IMR-90 (cell line): ENCODE results near the gene GLIS1. TPM values are rescaled to one million over a fixed set of nuclear protein-coding genes. Genes with fewer than 3 reads are reported as not detected.
A peak's percentile ranks its signal among the peaks of the same experiment; 100 is the strongest.

ENCODE experiments used
- ATAC-seq: fragments of 200-7000 bp; cut with Tn5 transposase; 2 replicates; pipeline ENCODE4 v1.9.1; 2020; ENCODE audit warnings: low read depth, mild to moderate bottlenecking, moderate library complexity
- BruUV-seq: library from RNA; stranded (reverse); fragments of 400-500 nt; replicated peaks from 2 replicates; lab custom pipeline; 2021; lab: Mats Ljungman, UMichigan
- CTCF ChIA-PET: fragments of 300-600 bp; formaldehyde crosslinking; extraction: SDS; loops from one replicate; lab custom pipeline; 2021; ENCODE audit warnings: antibody characterized with exemption; lab: Yijun Ruan, JAX
- POLR2A ChIA-PET: fragments of 300-600 bp; sonication (Branson Sonifier 250); formaldehyde crosslinking; loops from one replicate; lab custom pipeline; 2022; ENCODE audit warnings: antibody characterized with exemption; ENCODE audit not compliant: unreplicated experiment; lab: Charles Lee
- DNase-seq: peaks from one replicate; pipeline ENCODE4 v3.0.0; 2013
- H2AFZ ChIP-seq: replicated peaks from 2 replicates; pipeline ENCODE3; 2013; ENCODE audit warnings: low read length, mild to moderate bottlenecking; ENCODE audit not compliant: poor library complexity
- H2AK5ac ChIP-seq: 2 replicates; pipeline ENCODE4 v1.6.1; 2013; ENCODE audit warnings: low read depth, low read length, inconsistent platforms
- H2AK9ac ChIP-seq: replicated peaks from 2 replicates; pipeline ENCODE3; 2013; ENCODE audit warnings: mild to moderate bottlenecking, low read depth, low read length, moderate library complexity; ENCODE audit not compliant: poor library complexity
- H2BK120ac ChIP-seq: 2 replicates; pipeline ENCODE4 v1.6.1; 2013; ENCODE audit warnings: low read depth, low read length, inconsistent platforms
- H2BK15ac ChIP-seq: 3 replicates; pipeline ENCODE4 v1.6.1; 2013; ENCODE audit warnings: low read depth, low read length, inconsistent platforms
- H2BK20ac ChIP-seq: 2 replicates; pipeline ENCODE4 v1.6.1; 2013; ENCODE audit warnings: low read depth, mild to moderate bottlenecking, inconsistent platforms, low read length, moderate library complexity
- H2BK5ac ChIP-seq: 2 replicates; pipeline ENCODE4 v1.6.1; 2013; ENCODE audit warnings: mild to moderate bottlenecking, low read depth, low read length, inconsistent platforms; ENCODE audit not compliant: poor library complexity, severe bottlenecking
- H3K14ac ChIP-seq: replicated peaks from 2 replicates; pipeline ENCODE4 v1.6.1; 2013; ENCODE audit warnings: low read depth, low read length, inconsistent platforms
- H3K18ac ChIP-seq: 2 replicates; pipeline ENCODE4 v1.6.1; 2013; ENCODE audit warnings: low read depth, low read length, control low read depth
- H3K23ac ChIP-seq: 2 replicates; pipeline ENCODE4 v1.6.1; 2013; ENCODE audit warnings: low read depth, low read length, inconsistent platforms
- H3K27ac ChIP-seq: 2 replicates; pipeline ENCODE4 v1.5.1; 2013; ENCODE audit warnings: mild to moderate bottlenecking, control low read depth, low read length; ENCODE audit not compliant: insufficient read depth
- H3K27me3 ChIP-seq: 2 replicates; pipeline ENCODE4 v1.6.1; 2013; ENCODE audit warnings: low read length; ENCODE audit not compliant: control insufficient read depth, insufficient read depth
- H3K36me3 ChIP-seq: 2 replicates; pipeline ENCODE4 v1.6.1; 2013; ENCODE audit warnings: low read length, mixed read lengths; ENCODE audit not compliant: control insufficient read depth, insufficient read depth
- H3K4ac ChIP-seq: 2 replicates; pipeline ENCODE4 v1.6.1; 2013; ENCODE audit warnings: low read depth, low read length, inconsistent platforms
- H3K4me1 ChIP-seq: 2 replicates; pipeline ENCODE4 v1.6.1; 2013; ENCODE audit warnings: low read length, mixed read lengths; ENCODE audit not compliant: control insufficient read depth, insufficient read depth
- H3K4me2 ChIP-seq: 2 replicates; pipeline ENCODE4 v1.6.1; 2013; ENCODE audit warnings: low read depth, mild to moderate bottlenecking, control low read depth, low read length, moderate library complexity
- H3K4me3 ChIP-seq: 2 replicates; pipeline ENCODE4 v1.5.1; 2013; ENCODE audit warnings: low read depth, mild to moderate bottlenecking, control low read depth, low read length, moderate library complexity; ENCODE audit not compliant: insufficient read depth
- H3K56ac ChIP-seq: 2 replicates; pipeline ENCODE4 v1.6.1; 2013; ENCODE audit warnings: low read length, inconsistent platforms; ENCODE audit not compliant: insufficient read depth; ENCODE audit errors: extremely low read depth
- H3K79me1 ChIP-seq, 2 experiments: 2 replicates each; pipeline ENCODE4 v1.6.1; 2013; ENCODE audit warnings: low read length in 2 of 2, inconsistent platforms in 1 of 2, low read depth in 1 of 2
- H3K9ac ChIP-seq: 2 replicates; pipeline ENCODE4 v1.6.1; 2013; ENCODE audit warnings: low read depth, low read length, control low read depth
- H3K9me1 ChIP-seq: 2 replicates; pipeline ENCODE4 v1.6.1; 2013; ENCODE audit warnings: low read length, inconsistent platforms; ENCODE audit not compliant: insufficient read depth
- H3K9me3 ChIP-seq: 2 replicates; pipeline ENCODE4 v1.6.1; 2013; ENCODE audit warnings: low read length; ENCODE audit not compliant: control insufficient read depth, insufficient read depth
- H4K20me1 ChIP-seq: 2 replicates; pipeline ENCODE4 v1.6.1; 2013; ENCODE audit warnings: low read length, inconsistent platforms; ENCODE audit not compliant: insufficient read depth
- H4K5ac ChIP-seq: 2 replicates; pipeline ENCODE4 v1.6.1; 2013; ENCODE audit warnings: mild to moderate bottlenecking, low read depth, low read length, control low read depth
- H4K8ac ChIP-seq, 2 experiments: 2 replicates each; pipeline ENCODE4 v1.6.1; 2013; ENCODE audit warnings: low read depth in 2 of 2, low read length in 2 of 2, control low read depth in 1 of 2, inconsistent platforms in 1 of 2
- H4K91ac ChIP-seq: 2 replicates; pipeline ENCODE4 v1.6.1; 2013; ENCODE audit warnings: low read depth, low read length, inconsistent platforms; ENCODE audit not compliant: insufficient read depth
- BHLHE40 ChIP-seq: fragments of 150-350 bp; IDR thresholded peaks from 2 replicates; pipeline ENCODE4 v1.6.1; 2016; ENCODE audit warnings: mild to moderate bottlenecking, low read depth, low read length
- CEBPB ChIP-seq: IDR thresholded peaks from 2 replicates; pipeline ENCODE4 v1.6.1; 2012; ENCODE audit warnings: low read depth, low read length, improper control_type of control experiment
- CHD1 ChIP-seq: IDR thresholded peaks from 2 replicates; pipeline ENCODE4 v1.6.1; 2012; ENCODE audit warnings: low read depth, low read length, improper control_type of control experiment
- MXI1 ChIP-seq: IDR thresholded peaks from 2 replicates; pipeline ENCODE4 v1.6.1; 2012; ENCODE audit warnings: low read depth, mild to moderate bottlenecking, low read length, moderate library complexity, borderline replicate concordance
- NFE2L2 ChIP-seq: fragments of 150-350 bp; IDR thresholded peaks from 2 replicates; pipeline ENCODE4 v1.6.1; 2016; ENCODE audit warnings: low read depth, mild to moderate bottlenecking, low read length
- SMC3 ChIP-seq: fragments of 150-350 bp; IDR thresholded peaks from 2 replicates; pipeline ENCODE4 v1.6.1; 2016; ENCODE audit warnings: low read depth, mild to moderate bottlenecking, antibody characterized with exemption, low read length, moderate library complexity
- WGBS, 2 experiments: methylation state at CpG; one replicate each; pipeline versions ENCODE4 v1.1.5 to v1.1.7; 2013; ENCODE audit warnings: missing lambda C conversion rate in 2 of 2; ENCODE audit not compliant: insufficient read length in 1 of 2; ENCODE audit errors: extremely low coverage in 2 of 2; 5-methylcytosine and 5-hydroxymethylcytosine counted together
- dilution Hi-C: fragments of 300-500 bp; cut with HindIII; formaldehyde crosslinking; loops from one replicate; pipeline ENCODE4 v1.14.3; 2018; ENCODE audit warnings: low sequenced_read_pairs; ENCODE audit not compliant: unreplicated experiment
- in situ Hi-C: fragments of 300-500 bp; cut with MboI; formaldehyde crosslinking; loops from 3 replicates; pipeline ENCODE4 v1.14.3; 2019; ENCODE audit warnings: low sequenced_read_pairs, inconsistent platforms, mixed read lengths
- intact Hi-C: fragments of 100-400 bp; cut with micrococcal nuclease; formaldehyde crosslinking; loops from 2 replicates; pipeline ENCODE4 v1.10.0; 2022
- polyA plus RNA-seq, 3 experiments: library from polyadenylated mRNA; depleted of rRNA; stranded (reverse); fragments of >200 nt; gene quantifications; 2 replicates each; pipeline ENCODE4 v1.2.3, GENCODE V29; 2012; ENCODE audit warnings: low replicate concordance in 1 of 3
- total RNA-seq: library from RNA; depleted of rRNA; stranded (reverse); fragments of >200 nt; gene quantifications from 2 replicates; pipeline ENCODE4 v1.2.3, GENCODE V29; 2012

Gene GLIS1
- total and polyA plus RNA-seq, 2 of the 4 experiments (the other 2 are of a cell fraction) = 0.18 to 2.3 TPM

DNA sequence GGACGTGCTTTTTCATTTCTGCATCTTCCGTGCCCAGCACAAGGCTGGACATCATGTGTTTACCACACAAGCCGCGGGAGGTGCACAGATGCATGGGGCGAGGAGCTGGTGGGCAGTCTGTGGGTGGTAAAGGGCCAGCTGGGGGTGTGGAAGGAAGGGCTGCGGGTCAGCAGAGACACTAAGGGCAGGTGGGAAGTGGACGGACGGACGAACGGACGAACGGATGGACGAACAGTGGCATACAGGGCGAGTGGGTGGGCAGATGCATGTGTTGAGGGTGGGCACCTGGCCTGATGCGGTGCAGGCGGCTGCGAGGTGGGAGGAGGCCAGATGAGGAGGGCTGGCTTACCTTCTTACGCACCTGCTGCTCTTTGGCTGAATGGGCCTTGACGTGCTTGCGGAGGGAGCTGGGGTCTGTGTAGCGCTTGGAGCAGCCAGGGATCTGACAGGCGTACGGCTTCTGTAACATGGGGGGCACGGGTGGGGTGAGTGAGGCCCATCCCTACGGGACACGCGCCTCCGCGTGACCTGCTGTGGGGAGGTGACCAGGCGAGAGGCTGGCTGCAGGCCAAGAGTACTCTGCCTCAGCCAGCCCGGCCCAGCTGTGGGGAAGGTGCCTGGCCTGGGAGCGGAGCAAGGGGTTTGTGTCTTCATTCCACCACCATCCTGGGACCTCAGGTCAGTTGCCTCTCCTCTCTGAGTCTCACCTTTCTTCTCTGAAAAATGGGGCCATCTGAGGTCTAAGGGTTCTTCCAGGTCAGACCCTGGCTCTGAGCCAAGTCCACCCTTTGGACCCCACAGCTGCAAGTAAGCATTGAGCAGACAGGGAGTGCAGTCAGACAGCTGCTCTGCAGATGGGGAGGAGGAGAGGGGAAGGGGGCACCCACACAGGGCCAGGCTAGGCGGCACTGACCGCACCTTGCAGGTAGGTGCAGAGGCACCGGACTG, 214.3 kb downstream of the GLIS1 start:
- no peak overlapping the region for H4K8ac ChIP-seq
- H3K56ac ChIP-seq = no peak overlapping the region
- intact Hi-C loops (no loop called here), dilution Hi-C loops (no loop called here), in situ Hi-C loops (no loop called here)
- peak overlapping the region; percentile 11 for H2AFZ ChIP-seq
- no peak overlapping the region for H3K23ac ChIP-seq
- no peaks in the 10 kb centered on the region for H3K9me3 ChIP-seq
- H3K18ac ChIP-seq = no peak overlapping the region
- no peak overlapping the region for H4K5ac ChIP-seq
- H2BK20ac ChIP-seq = no peak overlapping the region
- no peak overlapping the region for H3K9ac ChIP-seq
- no peak overlapping the region for H3K14ac ChIP-seq
- no peaks in the 10 kb centered on the region; a peak in 1 of 4 replicates for H3K79me1 ChIP-seq
- no peak overlapping the region for H3K4me3 ChIP-seq
- H2BK5ac ChIP-seq = no peak overlapping the region
- H2BK120ac ChIP-seq = no peak overlapping the region
- TF ChIP-seq SMC3 (no peak), CEBPB (no peak), NFE2L2 (no peak), BHLHE40 (no peak), CHD1 (no peak), MXI1 (no peak)
- no peaks in the 10 kb centered on the region for H4K20me1 ChIP-seq
- no peak overlapping the region for H3K27ac ChIP-seq
- peak overlapping the region; percentile 58; the same call in 1 of the 2 replicates for H2AK5ac ChIP-seq
- H3K27me3 ChIP-seq = no peaks in the 10 kb centered on the region
- DNase-seq = no peak
- H3K4me2 ChIP-seq = no peak overlapping the region
- H3K4me1 ChIP-seq = peaks cover 17% of the 10 kb centered on the region
- BruUV-seq = no TSS peak
- H3K4ac ChIP-seq = no peak overlapping the region
- POLR2A ChIA-PET = no interaction called here
- H3K36me3 ChIP-seq = no peaks in the 10 kb centered on the region; the same call in 1 of the 2 replicates
- CTCF ChIA-PET = no interaction called here
- H2AK9ac ChIP-seq = no peak overlapping the region
- WGBS, 2 experiments = 70% methylated on average over 25 of the region's 35 CpGs; no CpG with 5 or more reads in 1 of the 2 experiments
- ATAC-seq = no peak
- H3K9me1 ChIP-seq = peaks cover 13% of the 10 kb centered on the region
- H2BK15ac ChIP-seq = no peak overlapping the region
- H4K91ac ChIP-seq = no peak overlapping the region
